GM12878 (cell line): ENCODE measurements around the gene PLEKHH2. TPM values are rescaled to one million over a fixed set of nuclear protein-coding genes. Genes with fewer than 3 reads are reported as not detected.

Experiments
- ATAC-seq: fragments of 200-7000 bp; cut with Tn5 transposase; 3 replicates; pipeline ENCODE4 v1.9.1; 2020; ENCODE audit warnings: mild to moderate bottlenecking, moderate library complexity
- BruUV-seq: library from RNA; stranded (reverse); fragments of 400-500 nt; replicated peaks from 2 replicates; lab custom pipeline; 2021; lab: Mats Ljungman, UMichigan
- CTCF ChIA-PET: fragments of 300-600 bp; sonication (Branson Sonifier 250); formaldehyde crosslinking; extraction: SDS; loops from one replicate; lab custom pipeline; 2021; ENCODE audit warnings: inconsistent platforms; lab: Yijun Ruan, JAX
- POLR2A ChIA-PET: fragments of 350-600 bp; formaldehyde crosslinking; extraction: SDS; loops from one replicate; lab custom pipeline; 2021; ENCODE audit warnings: inconsistent platforms; lab: Charles Lee
- RAD21 ChIA-PET: fragments of 300-600 bp; sonication (Branson Sonifier 250); formaldehyde crosslinking; loops from one replicate; lab custom pipeline; 2023; ENCODE audit warnings: antibody characterized with exemption; ENCODE audit not compliant: unreplicated experiment; lab: Charles Lee
- SMC1A ChIA-PET: fragments of 300-600 bp; sonication (Branson Sonifier 250); formaldehyde crosslinking; loops from one replicate; lab custom pipeline; 2023; ENCODE audit not compliant: unreplicated experiment, uncharacterized antibody; lab: Charles Lee
- DNase-seq: peaks from one replicate; pipeline ENCODE4 v3.0.0-alpha.2; 2011; ENCODE audit warnings: low read depth, low spot score
- FAIRE-seq: peaks from 3 replicates; lab custom pipeline; 2011; peaks lifted over from hg19 to GRCh38; lab: Jason Lieb, UNC
- H2AFZ ChIP-seq: 2 replicates; pipeline ENCODE4 v1.6.0; 2011; ENCODE audit warnings: low read depth, low read length, control low read depth; ENCODE audit not compliant: control insufficient read depth
- H3K27ac ChIP-seq: 2 replicates; pipeline ENCODE4 v1.5.1; 2011; ENCODE audit warnings: control low read depth; ENCODE audit not compliant: control insufficient read depth, insufficient read depth
- H3K27me3 ChIP-seq, 2 experiments: replicated peaks in 1 of 2; 2 replicates each; pipeline versions ENCODE4 v1.6.0 to v1.6.1; 2011; ENCODE audit warnings: low read length in 1 of 2; ENCODE audit not compliant: control insufficient read depth in 2 of 2, insufficient read depth in 2 of 2
- H3K36me3 ChIP-seq, 2 experiments: 2 replicates each; pipeline ENCODE4 v1.5.1; 2011; ENCODE audit warnings: low read length in 1 of 2; ENCODE audit not compliant: control insufficient read depth in 2 of 2, insufficient read depth in 2 of 2
- H3K4me1 ChIP-seq: 2 replicates; pipeline ENCODE4 v1.6.1; 2011; ENCODE audit warnings: mild to moderate bottlenecking, low read length, moderate library complexity, mixed read lengths; ENCODE audit not compliant: control insufficient read depth, insufficient read depth
- H3K4me2 ChIP-seq: 2 replicates; pipeline ENCODE4 v1.6.0; 2011; ENCODE audit warnings: control low read depth; ENCODE audit not compliant: control insufficient read depth, insufficient read depth
- H3K4me3 ChIP-seq: fragments of 200-600 bp; sonication (generic); 2 replicates; pipeline ENCODE4 v1.5.1; 2016
- H3K79me2 ChIP-seq: 2 replicates; pipeline ENCODE4 v1.6.0; 2011; ENCODE audit warnings: low read length; ENCODE audit not compliant: control insufficient read depth, insufficient read depth
- H3K9ac ChIP-seq: 2 replicates; pipeline ENCODE4 v1.8.0; 2011; ENCODE audit warnings: low read length, control low read depth, mixed read lengths; ENCODE audit not compliant: control insufficient read depth, insufficient read depth
- H3K9me3 ChIP-seq: replicated peaks from 3 replicates; pipeline ENCODE4 v1.5.1; 2011; ENCODE audit warnings: mild to moderate bottlenecking, low read length; ENCODE audit not compliant: control insufficient read depth, insufficient read depth
- H4K20me1 ChIP-seq: 2 replicates; pipeline ENCODE4 v1.6.0; 2011; ENCODE audit not compliant: control insufficient read depth, insufficient read depth
- DPF2 ChIP-seq: fragments of 450-650 bp; IDR thresholded peaks from 2 replicates; pipeline ENCODE4 v1.6.1; 2017; ENCODE audit warnings: mild to moderate bottlenecking
- EGR1 ChIP-seq, 2 experiments: IDR thresholded peaks; 1 replicate in 1 of 2; 2 replicates in 1 of 2; pipeline ENCODE4 v1.6.1; 2011 to 2012; ENCODE audit warnings: low read depth in 2 of 2, low read length in 2 of 2, borderline replicate concordance in 1 of 2, mild to moderate bottlenecking in 1 of 2, moderate library complexity in 1 of 2
- FOXK2 ChIP-seq: fragments of 450-650 bp; IDR thresholded peaks from 2 replicates; pipeline ENCODE4 v1.6.1; 2017; ENCODE audit warnings: mild to moderate bottlenecking, moderate library complexity
- JUNB ChIP-seq: IDR thresholded peaks from 2 replicates; pipeline ENCODE4 v1.6.1; 2016; ENCODE audit warnings: antibody characterized with exemption, mild to moderate bottlenecking
- RBBP5 ChIP-seq: fragments of 200-600 bp; sonication (generic); conservative IDR thresholded peaks from 2 replicates; pipeline ENCODE4 v1.6.1; 2016
- REST ChIP-seq: IDR thresholded peaks from 2 replicates; pipeline ENCODE4 v1.6.1; 2012; ENCODE audit warnings: mild to moderate bottlenecking, low read depth, low read length
- SMAD5 ChIP-seq: IDR thresholded peaks from 2 replicates; pipeline ENCODE4 v1.6.1; 2016; ENCODE audit warnings: antibody characterized with exemption, low read depth
- TAF1 ChIP-seq: IDR thresholded peaks from 2 replicates; pipeline ENCODE4 v1.6.1; 2011; ENCODE audit warnings: mild to moderate bottlenecking, low read depth, low read length, borderline replicate concordance
- TCF3 ChIP-seq: IDR thresholded peaks from 2 replicates; pipeline ENCODE4 v1.6.1; 2012; ENCODE audit warnings: low read depth, mild to moderate bottlenecking, low read length, borderline replicate concordance; ENCODE audit not compliant: insufficient read depth
- ZBED1 ChIP-seq: IDR thresholded peaks from 2 replicates; pipeline ENCODE4 v1.6.1; 2016; ENCODE audit warnings: borderline replicate concordance
- WGBS: methylation state at CpG from one replicate; pipeline ENCODE4 v1.1.6; 2016; ENCODE audit warnings: low lambda C conversion rate; ENCODE audit not compliant: insufficient replicate concordance, insufficient coverage; ENCODE audit errors: missing lambda C conversion rate; 5-methylcytosine and 5-hydroxymethylcytosine counted together
- in situ Hi-C: fragments of 300-500 bp; cut with MboI; formaldehyde crosslinking; loops from 9 replicates; pipeline ENCODE4 v1.14.3; 2018; ENCODE audit warnings: mixed read lengths
- intact Hi-C: fragments of 100-400 bp; cut with micrococcal nuclease; formaldehyde crosslinking; loops from one replicate; pipeline ENCODE4 v1.14.2; 2022; ENCODE audit not compliant: unreplicated experiment
- polyA plus RNA-seq, 11 experiments: library from polyadenylated mRNA; depleted of rRNA in 4 of 11; unstranded in 6 of 11; stranded (reverse) in 5 of 11; fragments of >200 nt; fragmentation: Nextera tagmentation in 4 of 11; fragmentation: Illumina TruSeq in 1 of 11; extraction: Ambion mirVana in 4 of 11; extraction: Trizol in 1 of 11; gene quantifications; 1 replicate in 1 of 11; 2 replicates in 10 of 11; pipeline versions ENCODE4 v1.2.1 to v1.2.3, GENCODE V29; 2011 to 2016; ENCODE audit warnings: inconsistent platforms in 2 of 11, missing spikeins in 2 of 11, low read depth in 1 of 11
- total RNA-seq, 4 experiments: library from RNA; depleted of rRNA in 3 of 4; stranded (reverse); fragments of >200 nt in 3 of 4; fragmentation: Illumina TruSeq in 1 of 4; extraction: Trizol in 1 of 4; gene quantifications; 2 replicates each; pipeline versions ENCODE4 v1.2.1 to v1.2.3, GENCODE V29; 2013 to 2021
- TF ChIP-seq, protein P1 (sequence below): IDR thresholded peaks from 2 replicates; pipeline ENCODE4 v1.6.1; 2011; ENCODE audit warnings: low read depth, mild to moderate bottlenecking, low read length, moderate library complexity, borderline replicate concordance; ENCODE audit errors: extremely low read depth
- TF ChIP-seq, protein P2 (sequence below): IDR thresholded peaks from 2 replicates; pipeline ENCODE4 v1.6.1; 2012; ENCODE audit warnings: low read length, inconsistent platforms

PLEKHH2 gene
- total and polyA plus RNA-seq, 10 of the 15 experiments (the other 5 are each of a cell fraction or from before 2014, with no cell fraction given), result not detected

DNA sequence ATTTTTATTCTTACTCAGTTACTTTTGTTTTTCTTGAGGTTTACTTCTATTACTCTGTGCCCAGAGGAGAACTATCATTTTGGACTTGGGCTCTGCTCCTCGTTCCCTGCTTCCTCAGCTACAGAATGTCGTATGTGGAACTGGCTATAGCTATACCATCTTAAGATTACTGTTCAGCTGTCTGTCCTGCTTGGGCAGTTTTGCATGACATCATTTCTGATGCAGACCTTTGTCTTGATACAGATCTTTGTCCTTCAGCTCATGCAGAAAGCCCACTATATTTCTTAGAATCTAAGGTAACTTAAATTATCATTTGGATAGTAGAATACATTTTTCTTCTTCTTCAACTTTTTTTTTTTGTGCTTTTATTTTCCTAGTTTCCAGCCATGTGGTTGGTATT is 52.9 kb downstream of the PLEKHH2 start:
- 11% methylated on average over 2 of the region's 2 CpGs for WGBS
- no peaks in the 10 kb centered on the region for H4K20me1 ChIP-seq
- ChIA-PET POLR2A (no interaction called here), SMC1A (interaction anchor here (0.7 to 0.9 kb wide), 3 partner anchors 10 to 18 kb away, joined by 3 read pairs; no protein-coding TSS in a partner anchor), CTCF (interaction anchor here (0.6 to 0.9 kb wide), 2 partner anchors 18 to 951 kb away, joined by 3 read pairs; no protein-coding TSS in a partner anchor), RAD21 (no interaction called here)
- 0 out of 4 replicates have a peak, but pooled peaks cover 0 to 4% of the 10 kb centered on the region in 2 experiments for H3K27me3 ChIP-seq
- BruUV-seq, result no TSS peak
- no peak for DNase-seq
- no peak overlapping the region for H3K4me3 ChIP-seq
- no peak for ATAC-seq
- no peaks in the 10 kb centered on the region for H3K79me2 ChIP-seq
- intact Hi-C loops (no loop called here), in situ Hi-C loops (no loop called here)
- no peak overlapping the region for H3K9ac ChIP-seq
- no peak overlapping the region for H3K27ac ChIP-seq
- H3K9me3 ChIP-seq, result no peaks in the 10 kb centered on the region
- H2AFZ ChIP-seq, result no peak overlapping the region
- no peak for FAIRE-seq
- H3K36me3 ChIP-seq, result no peaks in the 10 kb centered on the region
- no peak overlapping the region for H3K4me2 ChIP-seq
- TF ChIP-seq, protein P1, sequence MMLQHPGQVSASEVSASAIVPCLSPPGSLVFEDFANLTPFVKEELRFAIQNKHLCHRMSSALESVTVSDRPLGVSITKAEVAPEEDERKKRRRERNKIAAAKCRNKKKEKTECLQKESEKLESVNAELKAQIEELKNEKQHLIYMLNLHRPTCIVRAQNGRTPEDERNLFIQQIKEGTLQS, result no peak
- no peak for TF ChIP-seq ZBED1
- TF ChIP-seq FOXK2, result no peak
- no peak for TF ChIP-seq DPF2
- TF ChIP-seq SMAD5, result no peak
- TF ChIP-seq, protein P2, sequence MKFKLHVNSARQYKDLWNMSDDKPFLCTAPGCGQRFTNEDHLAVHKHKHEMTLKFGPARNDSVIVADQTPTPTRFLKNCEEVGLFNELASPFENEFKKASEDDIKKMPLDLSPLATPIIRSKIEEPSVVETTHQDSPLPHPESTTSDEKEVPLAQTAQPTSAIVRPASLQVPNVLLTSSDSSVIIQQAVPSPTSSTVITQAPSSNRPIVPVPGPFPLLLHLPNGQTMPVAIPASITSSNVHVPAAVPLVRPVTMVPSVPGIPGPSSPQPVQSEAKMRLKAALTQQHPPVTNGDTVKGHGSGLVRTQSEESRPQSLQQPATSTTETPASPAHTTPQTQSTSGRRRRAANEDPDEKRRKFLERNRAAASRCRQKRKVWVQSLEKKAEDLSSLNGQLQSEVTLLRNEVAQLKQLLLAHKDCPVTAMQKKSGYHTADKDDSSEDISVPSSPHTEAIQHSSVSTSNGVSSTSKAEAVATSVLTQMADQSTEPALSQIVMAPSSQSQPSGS, result no peak
- TF ChIP-seq EGR1 (IDR thresholded peaks at IDR 0.05; ENCODE audit: borderline replicate concordance in 1 of 2, low read depth in 2 of 2, low read length in 2 of 2), result no peak
- no peak for TF ChIP-seq JUNB
- no peak for TF ChIP-seq TCF3
- no peak for TF ChIP-seq TAF1
- TF ChIP-seq REST, result no peak
- no peak for TF ChIP-seq RBBP5
- H3K4me1 ChIP-seq, result no peaks in the 10 kb centered on the region
